Mammary epithelial cell (primary cell): ENCODE results near the gene DEFB128.

ENCODE experiments used
- CTCF ChIP-seq, 2 donors: IDR thresholded peaks in 1 of 2; conservative IDR thresholded peaks in 1 of 2; 2 replicates each; pipeline ENCODE4 v1.5.1; 2011 to 2012; ENCODE audit warnings: inconsistent platforms in 2 of 2, low read length in 2 of 2, mild to moderate bottlenecking in 2 of 2, control low read depth in 1 of 2, low read depth in 1 of 2; ENCODE audit not compliant: insufficient read depth in 1 of 2; ENCODE audit errors: extremely low read depth in 1 of 2
- EZH2 ChIP-seq: IDR thresholded peaks from 2 replicates; pipeline ENCODE4 v1.6.1; 2012; ENCODE audit warnings: low read length, inconsistent platforms, borderline replicate concordance

GRCh38 chr20:210809-211502 lies 21.4 kb upstream of the DEFB128 start:
- TF ChIP-seq CTCF (conservative IDR thresholded peaks at IDR 0.05 in 1 of 2, IDR thresholded peaks at IDR 0.05 in 1 of 2; ENCODE audit: extremely low read depth in 1 of 2, insufficient read depth in 1 of 2, low read depth in 1 of 2, low read length in 2 of 2) (no peak), EZH2 (no peak)
